IMR-90 (cell line): Measurements from ENCODE around the gene HDAC9. TPM values are rescaled to one million over a fixed set of nuclear protein-coding genes. Genes with fewer than 3 reads are reported as not detected.

Source experiments
- ATAC-seq: fragments of 200-7000 bp; cut with Tn5 transposase; 2 replicates; pipeline ENCODE4 v1.9.1; 2020; ENCODE audit warnings: low read depth, mild to moderate bottlenecking, moderate library complexity
- BruUV-seq: library from RNA; stranded (reverse); fragments of 400-500 nt; replicated peaks from 2 replicates; lab custom pipeline; 2021; lab: Mats Ljungman, UMichigan
- CTCF ChIA-PET: fragments of 300-600 bp; formaldehyde crosslinking; extraction: SDS; loops from one replicate; lab custom pipeline; 2021; ENCODE audit warnings: antibody characterized with exemption; lab: Yijun Ruan, JAX
- POLR2A ChIA-PET: fragments of 300-600 bp; sonication (Branson Sonifier 250); formaldehyde crosslinking; loops from one replicate; lab custom pipeline; 2022; ENCODE audit warnings: antibody characterized with exemption; ENCODE audit not compliant: unreplicated experiment; lab: Charles Lee
- DNase-seq: peaks from one replicate; pipeline ENCODE4 v3.0.0; 2013
- H2AFZ ChIP-seq: replicated peaks from 2 replicates; pipeline ENCODE3; 2013; ENCODE audit warnings: low read length, mild to moderate bottlenecking; ENCODE audit not compliant: poor library complexity
- H2AK5ac ChIP-seq: 2 replicates; pipeline ENCODE4 v1.6.1; 2013; ENCODE audit warnings: low read depth, low read length, inconsistent platforms
- H2AK9ac ChIP-seq: replicated peaks from 2 replicates; pipeline ENCODE3; 2013; ENCODE audit warnings: mild to moderate bottlenecking, low read depth, low read length, moderate library complexity; ENCODE audit not compliant: poor library complexity
- H2BK120ac ChIP-seq: 2 replicates; pipeline ENCODE4 v1.6.1; 2013; ENCODE audit warnings: low read depth, low read length, inconsistent platforms
- H2BK15ac ChIP-seq: 3 replicates; pipeline ENCODE4 v1.6.1; 2013; ENCODE audit warnings: low read depth, low read length, inconsistent platforms
- H2BK20ac ChIP-seq: 2 replicates; pipeline ENCODE4 v1.6.1; 2013; ENCODE audit warnings: low read depth, mild to moderate bottlenecking, inconsistent platforms, low read length, moderate library complexity
- H2BK5ac ChIP-seq: 2 replicates; pipeline ENCODE4 v1.6.1; 2013; ENCODE audit warnings: mild to moderate bottlenecking, low read depth, low read length, inconsistent platforms; ENCODE audit not compliant: poor library complexity, severe bottlenecking
- H3K14ac ChIP-seq: replicated peaks from 2 replicates; pipeline ENCODE4 v1.6.1; 2013; ENCODE audit warnings: low read depth, low read length, inconsistent platforms
- H3K18ac ChIP-seq: 2 replicates; pipeline ENCODE4 v1.6.1; 2013; ENCODE audit warnings: low read depth, low read length, control low read depth
- H3K23ac ChIP-seq: 2 replicates; pipeline ENCODE4 v1.6.1; 2013; ENCODE audit warnings: low read depth, low read length, inconsistent platforms
- H3K27ac ChIP-seq: 2 replicates; pipeline ENCODE4 v1.5.1; 2013; ENCODE audit warnings: mild to moderate bottlenecking, control low read depth, low read length; ENCODE audit not compliant: insufficient read depth
- H3K27me3 ChIP-seq: 2 replicates; pipeline ENCODE4 v1.6.1; 2013; ENCODE audit warnings: low read length; ENCODE audit not compliant: control insufficient read depth, insufficient read depth
- H3K36me3 ChIP-seq: 2 replicates; pipeline ENCODE4 v1.6.1; 2013; ENCODE audit warnings: low read length, mixed read lengths; ENCODE audit not compliant: control insufficient read depth, insufficient read depth
- H3K4ac ChIP-seq: 2 replicates; pipeline ENCODE4 v1.6.1; 2013; ENCODE audit warnings: low read depth, low read length, inconsistent platforms
- H3K4me1 ChIP-seq: 2 replicates; pipeline ENCODE4 v1.6.1; 2013; ENCODE audit warnings: low read length, mixed read lengths; ENCODE audit not compliant: control insufficient read depth, insufficient read depth
- H3K4me2 ChIP-seq: 2 replicates; pipeline ENCODE4 v1.6.1; 2013; ENCODE audit warnings: low read depth, mild to moderate bottlenecking, control low read depth, low read length, moderate library complexity
- H3K4me3 ChIP-seq: 2 replicates; pipeline ENCODE4 v1.5.1; 2013; ENCODE audit warnings: low read depth, mild to moderate bottlenecking, control low read depth, low read length, moderate library complexity; ENCODE audit not compliant: insufficient read depth
- H3K56ac ChIP-seq: 2 replicates; pipeline ENCODE4 v1.6.1; 2013; ENCODE audit warnings: low read length, inconsistent platforms; ENCODE audit not compliant: insufficient read depth; ENCODE audit errors: extremely low read depth
- H3K79me1 ChIP-seq, 2 experiments: 2 replicates each; pipeline ENCODE4 v1.6.1; 2013; ENCODE audit warnings: low read length in 2 of 2, inconsistent platforms in 1 of 2, low read depth in 1 of 2
- H3K9ac ChIP-seq: 2 replicates; pipeline ENCODE4 v1.6.1; 2013; ENCODE audit warnings: low read depth, low read length, control low read depth
- H3K9me1 ChIP-seq: 2 replicates; pipeline ENCODE4 v1.6.1; 2013; ENCODE audit warnings: low read length, inconsistent platforms; ENCODE audit not compliant: insufficient read depth
- H3K9me3 ChIP-seq: 2 replicates; pipeline ENCODE4 v1.6.1; 2013; ENCODE audit warnings: low read length; ENCODE audit not compliant: control insufficient read depth, insufficient read depth
- H4K20me1 ChIP-seq: 2 replicates; pipeline ENCODE4 v1.6.1; 2013; ENCODE audit warnings: low read length, inconsistent platforms; ENCODE audit not compliant: insufficient read depth
- H4K5ac ChIP-seq: 2 replicates; pipeline ENCODE4 v1.6.1; 2013; ENCODE audit warnings: mild to moderate bottlenecking, low read depth, low read length, control low read depth
- H4K8ac ChIP-seq, 2 experiments: 2 replicates each; pipeline ENCODE4 v1.6.1; 2013; ENCODE audit warnings: low read depth in 2 of 2, low read length in 2 of 2, control low read depth in 1 of 2, inconsistent platforms in 1 of 2
- H4K91ac ChIP-seq: 2 replicates; pipeline ENCODE4 v1.6.1; 2013; ENCODE audit warnings: low read depth, low read length, inconsistent platforms; ENCODE audit not compliant: insufficient read depth
- BHLHE40 ChIP-seq: fragments of 150-350 bp; IDR thresholded peaks from 2 replicates; pipeline ENCODE4 v1.6.1; 2016; ENCODE audit warnings: mild to moderate bottlenecking, low read depth, low read length
- CEBPB ChIP-seq: IDR thresholded peaks from 2 replicates; pipeline ENCODE4 v1.6.1; 2012; ENCODE audit warnings: low read depth, low read length, improper control_type of control experiment
- CHD1 ChIP-seq: IDR thresholded peaks from 2 replicates; pipeline ENCODE4 v1.6.1; 2012; ENCODE audit warnings: low read depth, low read length, improper control_type of control experiment
- FOS ChIP-seq: fragments of 150-350 bp; IDR thresholded peaks from 2 replicates; pipeline ENCODE4 v1.6.1; 2016; ENCODE audit warnings: low read depth, low read length
- MAFK ChIP-seq: IDR thresholded peaks from 2 replicates; pipeline ENCODE4 v1.6.1; 2012; ENCODE audit warnings: low read depth, low read length, improper control_type of control experiment
- MAZ ChIP-seq: IDR thresholded peaks from 2 replicates; pipeline ENCODE4 v1.6.1; 2012; ENCODE audit warnings: low read depth, mild to moderate bottlenecking, low read length, improper control_type of control experiment, moderate library complexity, borderline replicate concordance
- NFE2L2 ChIP-seq: fragments of 150-350 bp; IDR thresholded peaks from 2 replicates; pipeline ENCODE4 v1.6.1; 2016; ENCODE audit warnings: low read depth, mild to moderate bottlenecking, low read length
- RAD21 ChIP-seq: IDR thresholded peaks from 2 replicates; pipeline ENCODE4 v1.6.1; 2012; ENCODE audit warnings: low read length, improper control_type of control experiment
- RCOR1 ChIP-seq: IDR thresholded peaks from 2 replicates; pipeline ENCODE4 v1.6.1; 2012; ENCODE audit warnings: mild to moderate bottlenecking, low read length, improper control_type of control experiment; ENCODE audit not compliant: insufficient replicate concordance
- RFX5 ChIP-seq: IDR thresholded peaks from 2 replicates; pipeline ENCODE4 v1.8.0; 2012; ENCODE audit warnings: low read depth, mild to moderate bottlenecking, low read length, moderate library complexity
- SMC3 ChIP-seq: fragments of 150-350 bp; IDR thresholded peaks from 2 replicates; pipeline ENCODE4 v1.6.1; 2016; ENCODE audit warnings: low read depth, mild to moderate bottlenecking, antibody characterized with exemption, low read length, moderate library complexity
- WGBS, 2 experiments: methylation state at CpG; one replicate each; pipeline versions ENCODE4 v1.1.5 to v1.1.7; 2013; ENCODE audit warnings: missing lambda C conversion rate in 2 of 2; ENCODE audit not compliant: insufficient read length in 1 of 2; ENCODE audit errors: extremely low coverage in 2 of 2; 5-methylcytosine and 5-hydroxymethylcytosine counted together
- dilution Hi-C: fragments of 300-500 bp; cut with HindIII; formaldehyde crosslinking; loops from one replicate; pipeline ENCODE4 v1.14.3; 2018; ENCODE audit warnings: low sequenced_read_pairs; ENCODE audit not compliant: unreplicated experiment
- in situ Hi-C: fragments of 300-500 bp; cut with MboI; formaldehyde crosslinking; loops from 3 replicates; pipeline ENCODE4 v1.14.3; 2019; ENCODE audit warnings: low sequenced_read_pairs, inconsistent platforms, mixed read lengths
- intact Hi-C: fragments of 100-400 bp; cut with micrococcal nuclease; formaldehyde crosslinking; loops from 2 replicates; pipeline ENCODE4 v1.10.0; 2022
- polyA plus RNA-seq, 3 experiments: library from polyadenylated mRNA; depleted of rRNA; stranded (reverse); fragments of >200 nt; gene quantifications; 2 replicates each; pipeline ENCODE4 v1.2.3, GENCODE V29; 2012; ENCODE audit warnings: low replicate concordance in 1 of 3
- total RNA-seq: library from RNA; depleted of rRNA; stranded (reverse); fragments of >200 nt; gene quantifications from 2 replicates; pipeline ENCODE4 v1.2.3, GENCODE V29; 2012
- TF ChIP-seq, protein P1 (sequence below): fragments of 150-350 bp; IDR thresholded peaks from 2 replicates; pipeline ENCODE4 v1.6.1; 2017; ENCODE audit warnings: mild to moderate bottlenecking, antibody characterized with exemption, low read length, low read depth
- TF ChIP-seq, protein P2 (sequence below): fragments of 150-350 bp; IDR thresholded peaks from 2 replicates; pipeline ENCODE4 v1.6.1; 2016; ENCODE audit warnings: low read depth, mild to moderate bottlenecking, low read length, moderate library complexity, borderline replicate concordance

HDAC9 gene
- total and polyA plus RNA-seq, 2 of the 4 experiments (the other 2 are of a cell fraction) = 4.3 to 24.7 TPM

DNA sequence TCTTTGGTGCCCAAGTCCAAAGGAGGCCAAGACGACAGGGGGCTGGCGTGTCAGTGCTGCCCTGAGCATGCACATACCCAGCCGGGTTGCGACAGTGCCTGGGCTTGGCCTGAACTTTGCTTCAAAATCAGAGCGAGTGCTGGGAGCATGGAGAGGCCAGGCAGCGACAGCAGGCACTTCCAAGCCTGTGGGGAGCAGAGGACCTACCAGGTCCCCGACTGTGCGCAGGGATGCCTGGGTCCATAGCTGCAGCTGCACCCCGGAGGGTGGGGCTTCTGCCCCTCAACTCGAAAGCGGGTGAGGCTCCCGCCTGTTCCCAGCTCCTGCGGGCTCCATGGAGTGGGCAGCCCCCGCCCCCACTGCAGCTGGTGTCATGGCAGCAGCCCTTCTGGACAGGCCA is 79.1 kb downstream of the HDAC9 start:
- H2BK5ac ChIP-seq = no peak overlapping the region
- WGBS, 2 experiments = 100% methylated on average over 1 of the region's 14 CpGs; no CpG with 5 or more reads in 1 of the 2 experiments
- H3K9me1 ChIP-seq = no peaks in the 10 kb centered on the region
- ChIA-PET CTCF (no interaction called here), POLR2A (no interaction called here)
- no peaks in the 10 kb centered on the region for H4K20me1 ChIP-seq
- H3K14ac ChIP-seq = no peak overlapping the region
- H2AFZ ChIP-seq = no peak overlapping the region
- dilution Hi-C loops = no loop called here
- H2BK15ac ChIP-seq = no peak overlapping the region
- no peaks in the 10 kb centered on the region for H3K36me3 ChIP-seq
- no peak for ATAC-seq
- no peak overlapping the region for H3K23ac ChIP-seq
- no peak overlapping the region for H2BK120ac ChIP-seq
- no peak for DNase-seq
- H3K27ac ChIP-seq = no peak overlapping the region
- H2BK20ac ChIP-seq = no peak overlapping the region
- H2AK5ac ChIP-seq = no peak overlapping the region
- H3K18ac ChIP-seq = no peak overlapping the region
- no TSS peak for BruUV-seq
- no peaks in the 10 kb centered on the region for H3K9me3 ChIP-seq
- H3K27me3 ChIP-seq = no peaks in the 10 kb centered on the region
- no peak overlapping the region for H2AK9ac ChIP-seq
- H3K79me1 ChIP-seq = no peaks in the 10 kb centered on the region
- no peak overlapping the region for H3K4ac ChIP-seq
- no peak overlapping the region for H4K8ac ChIP-seq
- H3K4me1 ChIP-seq = no peaks in the 10 kb centered on the region; the same call in 1 of the 2 replicates
- H4K91ac ChIP-seq = no peak overlapping the region
- H3K56ac ChIP-seq = no peak overlapping the region
- in situ Hi-C loops = loop anchor here (25.0 kb wide), 1 partner anchor 887 kb away; no protein-coding TSS in a partner anchor
- no peak overlapping the region for H3K9ac ChIP-seq
- H4K5ac ChIP-seq = no peak overlapping the region
- TF ChIP-seq, protein P1, sequence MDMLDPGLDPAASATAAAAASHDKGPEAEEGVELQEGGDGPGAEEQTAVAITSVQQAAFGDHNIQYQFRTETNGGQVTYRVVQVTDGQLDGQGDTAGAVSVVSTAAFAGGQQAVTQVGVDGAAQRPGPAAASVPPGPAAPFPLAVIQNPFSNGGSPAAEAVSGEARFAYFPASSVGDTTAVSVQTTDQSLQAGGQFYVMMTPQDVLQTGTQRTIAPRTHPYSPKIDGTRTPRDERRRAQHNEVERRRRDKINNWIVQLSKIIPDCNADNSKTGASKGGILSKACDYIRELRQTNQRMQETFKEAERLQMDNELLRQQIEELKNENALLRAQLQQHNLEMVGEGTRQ = no peak
- TF ChIP-seq, protein P2, sequence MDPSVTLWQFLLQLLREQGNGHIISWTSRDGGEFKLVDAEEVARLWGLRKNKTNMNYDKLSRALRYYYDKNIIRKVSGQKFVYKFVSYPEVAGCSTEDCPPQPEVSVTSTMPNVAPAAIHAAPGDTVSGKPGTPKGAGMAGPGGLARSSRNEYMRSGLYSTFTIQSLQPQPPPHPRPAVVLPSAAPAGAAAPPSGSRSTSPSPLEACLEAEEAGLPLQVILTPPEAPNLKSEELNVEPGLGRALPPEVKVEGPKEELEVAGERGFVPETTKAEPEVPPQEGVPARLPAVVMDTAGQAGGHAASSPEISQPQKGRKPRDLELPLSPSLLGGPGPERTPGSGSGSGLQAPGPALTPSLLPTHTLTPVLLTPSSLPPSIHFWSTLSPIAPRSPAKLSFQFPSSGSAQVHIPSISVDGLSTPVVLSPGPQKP = no peak
- TF ChIP-seq CEBPB (no peak), BHLHE40 (no peak), RFX5 (no peak), MAFK (no peak), FOS (no peak), CHD1 (no peak), NFE2L2 (no peak), SMC3 (no peak), MAZ (no peak), RCOR1 (no peak), RAD21 (no peak)
- H3K4me3 ChIP-seq = no peak overlapping the region
- intact Hi-C loops = loop anchor here (10.0 kb wide), 1 partner anchor 890 kb away; no protein-coding TSS in a partner anchor
- no peak overlapping the region for H3K4me2 ChIP-seq
